Hematopoietic multipotent progenitor cell (in vitro differentiated cells): ENCODE data around the gene PALLD. TPM values are rescaled to one million over a fixed set of nuclear protein-coding genes. Genes with fewer than 3 reads are reported as not detected.

Source experiments
- DNase-seq, 3 donors: peaks; one replicate each; pipeline ENCODE4 v3.0.0-alpha.2; 2011 to 2015; ENCODE audit warnings: low read depth in 2 of 3, low spot score in 2 of 3
- total RNA-seq: library from RNA; depleted of rRNA; stranded (reverse); fragments of >200 nt; gene quantifications from one replicate; pipeline ENCODE4 v1.2.3, GENCODE V29; 2012

Gene PALLD
- total RNA-seq, 1 donor = 5.9 TPM

GRCh38 chr4:168553714-168554370, 57.0 kb downstream of the PALLD start:
- no peak for DNase-seq

GRCh38 chr4:168555437-168555836, 58.6 kb downstream of the PALLD start:
- no peak for DNase-seq

GRCh38 chr4:168557658-168558057, 60.8 kb downstream of the PALLD start:
- DNase-seq = no peak

- no peak for DNase-seq
These were observed 61.7 kb downstream of the PALLD start for GRCh38 chr4:168558599-168558998.

GRCh38 chr4:168560184-168561180, 63.6 kb downstream of the PALLD start:
- DNase-seq = no peak

- DNase-seq = no peak
These were observed 65.3 kb downstream of the PALLD start for GRCh38 chr4:168562041-168562571.

- DNase-seq = no peak
These were observed 67.2 kb downstream of the PALLD start for GRCh38 chr4:168564023-168564422.

GRCh38 chr4:168565130-168565529, 68.3 kb downstream of the PALLD start:
- DNase-seq = no peak

GRCh38 chr4:168566726-168567125, 69.9 kb downstream of the PALLD start:
- no peak for DNase-seq

- no peak for DNase-seq
These were observed 72.4 kb downstream of the PALLD start for GRCh38 chr4:168569066-168569930.

- DNase-seq = no peak
These were observed 73.1 kb downstream of the PALLD start for GRCh38 chr4:168569931-168570276.

GRCh38 chr4:168570466-168570865, 73.6 kb downstream of the PALLD start:
- no peak for DNase-seq

GRCh38 chr4:168572002-168572401, 75.2 kb downstream of the PALLD start:
- no peak for DNase-seq

GRCh38 chr4:168573870-168574269, 77.0 kb downstream of the PALLD start:
- DNase-seq = no peak

- DNase-seq = no peak
These were observed 77.9 kb downstream of the PALLD start for GRCh38 chr4:168574581-168575295.

- DNase-seq = no peak
These were observed 78.6 kb downstream of the PALLD start for GRCh38 chr4:168575473-168575872.

GRCh38 chr4:168577624-168578023, 80.8 kb downstream of the PALLD start:
- DNase-seq = no peak

GRCh38 chr4:168580228-168580627, 83.4 kb downstream of the PALLD start:
- DNase-seq = no peak

GRCh38 chr4:168584321-168584771, 87.5 kb downstream of the PALLD start:
- DNase-seq = no peak
